Measurements from ENCODE around the gene TM4SF1. TPM values are rescaled to one million over a fixed set of nuclear protein-coding genes. Genes with fewer than 3 reads are reported as not detected.

Gene TM4SF1
- total RNA-seq, 2 donors from 2014 or later, result 92.0 to 142 TPM

DNA sequence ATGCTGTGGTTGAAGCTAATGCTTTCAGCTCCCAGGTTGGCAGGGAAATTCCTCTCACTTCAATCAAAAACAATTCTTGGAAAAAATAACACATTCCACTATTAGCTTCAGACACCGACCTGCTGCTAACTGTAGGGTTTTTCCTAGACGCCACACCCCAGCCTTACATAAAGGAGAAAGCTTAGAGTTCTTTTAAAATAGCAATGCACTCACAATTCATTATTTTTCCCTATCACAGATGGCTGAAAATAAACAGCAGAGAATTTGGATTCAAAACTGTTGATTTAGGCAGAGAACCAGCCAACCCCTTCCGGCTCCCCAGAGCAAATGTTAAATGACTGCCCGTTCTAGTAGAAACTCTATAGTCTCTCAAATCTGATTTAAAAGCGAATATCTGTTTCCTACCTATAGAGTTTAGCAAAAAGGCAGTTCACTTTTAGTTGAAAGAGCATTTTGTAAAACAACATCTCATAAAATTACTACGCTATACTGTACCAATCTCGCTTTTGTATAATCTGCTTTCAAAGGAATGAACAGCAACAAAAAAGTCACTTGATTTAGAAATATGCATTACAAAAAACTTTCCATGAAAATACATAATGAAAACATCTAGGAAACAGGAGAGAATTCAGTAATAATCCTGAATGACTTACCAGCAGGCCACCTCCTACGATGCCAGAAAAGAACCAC, 586 bp downstream of the TM4SF1 start:
- Histone ChIP-seq H3K36me3 (no peaks in the 10 kb centered on the region), H3K4me3 (peak overlapping the region; percentile 30 to 31), H3K9me3 (no peaks in the 10 kb centered on the region), H3K27ac (peak overlapping the region; percentile 82 to 87), H3K4me1 (replicated peaks) (peaks cover 5% of the 10 kb centered on the region), H3K27me3 (replicated peaks; ENCODE audit: insufficient read depth) (no peaks in the 10 kb centered on the region)
- 16% methylated on average over 8 of the region's 8 CpGs for WGBS
- DNase-seq (ENCODE audit: low spot score), result no peak
- intact Hi-C loops (cut with DNase I), result no loop called here
- TF ChIP-seq POLR2AphosphoS5 (IDR thresholded peaks at IDR 0.05), result no peak
- TF ChIP-seq, protein P1, sequence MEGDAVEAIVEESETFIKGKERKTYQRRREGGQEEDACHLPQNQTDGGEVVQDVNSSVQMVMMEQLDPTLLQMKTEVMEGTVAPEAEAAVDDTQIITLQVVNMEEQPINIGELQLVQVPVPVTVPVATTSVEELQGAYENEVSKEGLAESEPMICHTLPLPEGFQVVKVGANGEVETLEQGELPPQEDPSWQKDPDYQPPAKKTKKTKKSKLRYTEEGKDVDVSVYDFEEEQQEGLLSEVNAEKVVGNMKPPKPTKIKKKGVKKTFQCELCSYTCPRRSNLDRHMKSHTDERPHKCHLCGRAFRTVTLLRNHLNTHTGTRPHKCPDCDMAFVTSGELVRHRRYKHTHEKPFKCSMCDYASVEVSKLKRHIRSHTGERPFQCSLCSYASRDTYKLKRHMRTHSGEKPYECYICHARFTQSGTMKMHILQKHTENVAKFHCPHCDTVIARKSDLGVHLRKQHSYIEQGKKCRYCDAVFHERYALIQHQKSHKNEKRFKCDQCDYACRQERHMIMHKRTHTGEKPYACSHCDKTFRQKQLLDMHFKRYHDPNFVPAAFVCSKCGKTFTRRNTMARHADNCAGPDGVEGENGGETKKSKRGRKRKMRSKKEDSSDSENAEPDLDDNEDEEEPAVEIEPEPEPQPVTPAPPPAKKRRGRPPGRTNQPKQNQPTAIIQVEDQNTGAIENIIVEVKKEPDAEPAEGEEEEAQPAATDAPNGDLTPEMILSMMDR (IDR thresholded peaks at IDR 0.05), result no peak
- no peak for TF ChIP-seq POLR2A (IDR thresholded peaks at IDR 0.05)

DNA sequence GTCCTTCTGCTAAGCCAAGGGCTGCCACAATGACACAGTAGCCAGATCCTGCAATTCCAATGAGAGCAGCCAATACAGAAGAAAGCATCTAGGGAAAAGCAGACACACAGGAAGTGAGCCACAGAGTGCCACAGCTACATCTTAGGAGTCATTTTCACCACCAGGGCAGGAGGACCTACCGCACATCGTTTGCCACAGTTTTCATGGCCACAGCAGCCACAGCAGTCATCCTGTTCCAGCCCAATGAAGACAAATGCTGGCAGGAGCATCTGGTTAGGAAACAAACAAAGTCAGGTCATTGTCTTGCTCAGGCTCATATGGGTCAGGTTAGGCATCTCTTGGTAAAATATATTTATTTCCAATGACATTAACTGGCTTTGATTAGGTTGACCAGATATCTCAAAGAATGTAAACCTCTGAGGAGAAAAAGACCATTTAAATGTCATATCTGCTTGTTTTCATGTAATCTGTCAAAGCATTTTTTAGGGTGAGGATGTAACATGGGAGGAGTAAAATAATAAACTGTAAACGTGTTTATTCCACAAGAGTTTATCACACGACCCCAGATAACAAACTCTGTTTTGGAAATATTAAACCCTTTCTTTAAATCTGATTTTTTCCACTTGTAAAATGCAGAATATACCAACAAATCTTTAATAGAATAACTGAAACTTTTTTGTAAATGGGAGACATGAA, 1.8 kb downstream of the TM4SF1 start:
- no peak for DNase-seq (ENCODE audit: low spot score)
- 49% methylated on average over 4 of the region's 4 CpGs for WGBS
- Histone ChIP-seq H3K27me3 (replicated peaks; ENCODE audit: insufficient read depth) (no peaks in the 10 kb centered on the region), H3K36me3 (no peaks in the 10 kb centered on the region), H3K4me3 (peak overlapping the region; percentile 30 to 31), H3K27ac (peak overlapping the region; percentile 82 to 87), H3K4me1 (replicated peaks) (peaks cover 15% of the 10 kb centered on the region), H3K9me3 (no peaks in the 10 kb centered on the region)
- TF ChIP-seq POLR2AphosphoS5 (IDR thresholded peaks at IDR 0.05) (no peak), POLR2A (IDR thresholded peaks at IDR 0.05) (no peak)
- TF ChIP-seq, protein P1 (IDR thresholded peaks at IDR 0.05), result no peak
- intact Hi-C loops (cut with DNase I), result no loop called here

DNA sequence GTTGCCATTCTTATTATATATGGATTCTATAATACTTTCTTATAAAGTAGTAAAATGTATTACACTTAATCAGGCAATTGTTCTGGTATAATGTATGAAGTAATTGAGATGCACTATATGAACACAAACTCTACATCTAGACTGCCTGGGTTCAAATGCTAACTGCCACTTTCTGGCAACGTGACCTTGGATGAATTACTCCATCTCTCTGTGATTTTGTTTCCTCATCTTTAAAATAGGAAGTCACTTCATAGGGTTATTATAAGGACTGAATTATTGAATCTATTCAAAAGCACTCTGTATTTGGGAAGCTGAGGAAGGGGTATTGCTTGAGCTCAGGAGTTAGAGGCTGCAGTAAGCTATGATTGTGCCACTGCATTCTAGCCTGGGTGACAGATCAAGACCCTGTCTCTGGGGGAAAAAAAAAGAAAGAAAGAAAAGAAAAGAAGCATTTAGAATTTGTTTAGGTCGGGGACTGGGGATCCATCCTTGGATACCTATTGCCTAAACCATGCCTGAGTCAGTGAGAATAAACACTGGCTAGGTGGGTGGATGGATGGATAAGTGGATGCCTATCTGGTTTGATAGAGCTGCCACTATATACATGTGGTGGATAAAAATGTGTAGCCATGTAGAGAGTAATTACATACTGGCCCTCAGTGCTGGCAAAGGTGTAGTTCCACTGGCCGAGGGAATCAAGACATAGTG, 2.5 kb downstream of the TM4SF1 start:
- H3K27ac ChIP-seq, result peak overlapping the region; percentile 82 to 87
- no peaks in the 10 kb centered on the region for H3K9me3 ChIP-seq
- TF ChIP-seq POLR2AphosphoS5 (IDR thresholded peaks at IDR 0.05) (no peak), POLR2A (IDR thresholded peaks at IDR 0.05) (no peak)
- TF ChIP-seq, protein P1 (IDR thresholded peaks at IDR 0.05), result no peak
- no peaks in the 10 kb centered on the region for H3K27me3 ChIP-seq (replicated peaks; ENCODE audit: insufficient read depth)
- H3K4me1 ChIP-seq (replicated peaks), result peaks cover 22% of the 10 kb centered on the region
- 83% methylated on average over 3 of the region's 3 CpGs for WGBS
- no peak overlapping the region for H3K4me3 ChIP-seq
- intact Hi-C loops (cut with DNase I), result no loop called here
- no peaks in the 10 kb centered on the region for H3K36me3 ChIP-seq
- DNase-seq (ENCODE audit: low spot score), result no peak

DNA sequence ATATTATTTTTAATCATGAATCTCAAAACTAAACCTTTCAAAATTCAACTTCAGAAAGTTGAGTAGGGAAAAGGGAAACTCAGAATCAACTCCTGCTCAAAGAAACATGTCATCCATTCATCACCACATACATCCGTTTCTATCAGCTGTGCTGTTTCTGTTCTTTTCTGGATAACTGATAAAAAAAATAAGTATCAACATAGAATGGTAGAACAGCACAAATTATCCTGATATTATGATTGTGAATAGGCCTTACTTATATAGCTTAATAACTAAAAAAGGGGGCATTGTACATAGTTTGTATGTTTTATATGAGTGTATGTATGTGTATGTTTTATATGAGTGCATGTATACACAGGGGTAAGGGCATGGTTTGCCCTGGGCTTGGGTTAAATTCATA, 3.1 kb downstream of the TM4SF1 start:
- DNase-seq (ENCODE audit: low spot score), result no peak

More for the DNA sequence above, 3.1 kb downstream of the TM4SF1 start:
- TF ChIP-seq POLR2AphosphoS5 (IDR thresholded peaks at IDR 0.05) (no peak), POLR2A (IDR thresholded peaks at IDR 0.05) (no peak)
- TF ChIP-seq, protein P1 (IDR thresholded peaks at IDR 0.05), result no peak
- 79% methylated on average over 1 of the region's 1 CpG for WGBS
- H3K27me3 ChIP-seq (replicated peaks; ENCODE audit: insufficient read depth), result no peaks in the 10 kb centered on the region
- peak overlapping the region in 1 of 2 donors; percentile 6 for H3K27ac ChIP-seq
- no peaks in the 10 kb centered on the region for H3K9me3 ChIP-seq
- intact Hi-C loops (cut with DNase I), result no loop called here
- no peak overlapping the region for H3K4me3 ChIP-seq
- H3K36me3 ChIP-seq, result no peaks in the 10 kb centered on the region
- peaks cover 24% of the 10 kb centered on the region for H3K4me1 ChIP-seq (replicated peaks)

Measured in prostate gland (tissue), 2 donors.